Muscle of leg (tissue), 11 donors: ENCODE results near the gene CDC42BPA. TPM values are rescaled to one million over a fixed set of nuclear protein-coding genes. Genes with fewer than 3 reads are reported as not detected.

ENCODE experiments used
- DNase-seq: peaks from one replicate; pipeline ENCODE4 v3.0.0; 2013
- H3K27ac ChIP-seq: one replicate; pipeline ENCODE4 v1.5.1; 2013; ENCODE audit warnings: mild to moderate bottlenecking, low read length, control low read depth
- H3K27me3 ChIP-seq: one replicate; pipeline ENCODE4 v1.6.1; 2013; ENCODE audit warnings: low read length; ENCODE audit not compliant: control insufficient read depth, insufficient read depth
- H3K36me3 ChIP-seq: one replicate; pipeline ENCODE4 v1.6.1; 2013; ENCODE audit warnings: low read length; ENCODE audit not compliant: control insufficient read depth, insufficient read depth
- H3K4me1 ChIP-seq: one replicate; pipeline ENCODE4 v1.6.1; 2013; ENCODE audit warnings: low read length; ENCODE audit not compliant: control insufficient read depth, insufficient read depth
- H3K4me3 ChIP-seq: one replicate; pipeline ENCODE4 v1.5.1; 2013; ENCODE audit warnings: low read length, control low read depth
- H3K9me3 ChIP-seq: replicated peaks from 2 replicates; pipeline ENCODE4 v1.6.1; 2013; ENCODE audit warnings: low read depth, low read length; ENCODE audit not compliant: control insufficient read depth
- WGBS: methylation state at CpG from one replicate; pipeline ENCODE4 v1.1.5; 2013; ENCODE audit warnings: missing lambda C conversion rate; ENCODE audit not compliant: insufficient coverage; 5-methylcytosine and 5-hydroxymethylcytosine counted together
- polyA plus RNA-seq, 8 donors: library from polyadenylated mRNA; unstranded; fragments of 120-200 nt; gene quantifications; one replicate each; pipeline versions ENCODE4 v1.2.1 to v1.2.3, GENCODE V29; 2013; ENCODE audit warnings: inconsistent platforms in 1 of 8, low replicate concordance in 1 of 8; ENCODE audit not compliant: insufficient read length in 8 of 8, insufficient read depth in 1 of 8
- total RNA-seq: library from RNA; stranded (reverse); fragments of 120-200 nt; gene quantifications from one replicate; pipeline ENCODE4 v1.2.4, GENCODE V29; 2013

The CDC42BPA gene
- total and polyA plus RNA-seq, 9 donors, result 22.0 to 38.2 (median 29.3) TPM

DNA sequence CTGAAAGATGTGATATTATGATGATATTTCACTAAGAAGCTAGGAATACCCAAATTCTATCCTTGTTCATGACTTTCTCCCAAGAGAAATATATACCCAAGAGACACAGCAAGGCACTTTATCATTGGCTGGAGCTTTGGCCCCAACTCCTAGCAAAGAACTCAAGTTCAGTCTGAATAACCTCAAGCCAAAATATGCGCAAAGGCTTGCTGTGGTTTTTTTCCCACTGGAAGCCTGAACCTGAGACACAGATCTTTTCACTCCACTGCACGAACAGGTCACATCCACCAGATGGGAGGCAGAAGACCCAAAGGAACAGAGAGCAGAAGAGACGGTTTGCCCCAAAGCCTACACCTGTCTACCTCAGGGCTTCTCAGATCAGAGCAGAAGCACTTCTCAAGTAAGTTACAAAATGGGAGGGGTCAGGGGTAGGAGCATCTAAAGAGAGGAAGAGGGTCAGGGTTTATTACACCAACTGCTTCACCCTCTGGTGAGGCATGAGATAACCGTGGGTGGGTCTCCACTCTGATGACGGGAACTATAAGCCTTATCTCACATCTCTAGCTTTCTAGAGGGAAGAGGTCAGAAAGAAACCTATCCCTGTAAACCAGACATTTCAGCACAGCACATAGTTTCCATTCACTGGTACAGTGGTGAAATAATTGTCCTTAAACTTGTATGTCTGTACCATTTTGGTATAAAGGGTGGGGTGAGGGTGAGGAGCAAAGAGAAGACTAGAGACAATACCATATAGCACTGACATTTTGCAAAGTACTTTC, 17.1 kb upstream of the CDC42BPA start:
- H3K27me3 ChIP-seq, result no peaks in the 10 kb centered on the region
- peaks cover 10% of the 10 kb centered on the region for H3K9me3 ChIP-seq
- H3K4me1 ChIP-seq, result no peaks in the 10 kb centered on the region
- H3K27ac ChIP-seq, result no peak overlapping the region
- no peak overlapping the region for H3K4me3 ChIP-seq
- no peaks in the 10 kb centered on the region for H3K36me3 ChIP-seq
- DNase-seq, result no peak
- 100% methylated on average over 2 of the region's 5 CpGs for WGBS

DNA sequence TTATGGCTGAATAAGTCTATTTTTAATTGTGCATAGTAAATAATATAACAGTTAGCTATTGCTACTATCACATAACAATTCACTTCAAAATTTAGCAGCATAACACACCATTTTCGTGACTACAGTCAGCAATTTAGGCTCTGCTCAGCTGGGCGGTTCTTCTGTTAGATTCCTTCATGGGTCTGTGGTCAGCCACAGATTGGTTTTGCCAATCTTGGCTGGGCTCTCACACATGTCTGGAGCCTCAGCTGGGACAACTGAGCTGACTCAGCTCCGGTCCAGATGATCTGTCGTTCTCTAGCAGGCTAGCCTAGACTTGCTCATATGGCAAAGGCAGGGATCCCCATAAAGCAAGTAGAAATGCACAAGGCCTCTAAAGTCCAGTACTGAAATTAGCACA, 15.1 kb upstream of the CDC42BPA start:
- Histone ChIP-seq H3K36me3 (no peaks in the 10 kb centered on the region), H3K27me3 (no peaks in the 10 kb centered on the region), H3K4me3 (no peak overlapping the region), H3K27ac (no peak overlapping the region), H3K4me1 (no peaks in the 10 kb centered on the region), H3K9me3 (peaks cover 8% of the 10 kb centered on the region)
- 88% methylated on average over 3 of the region's 4 CpGs for WGBS
- DNase-seq, result no peak

- H3K36me3 ChIP-seq, result no peaks in the 10 kb centered on the region
- no CpG with 5 or more reads among the region's 8 CpGs for WGBS
- H3K9me3 ChIP-seq, result peaks cover 8% of the 10 kb centered on the region
- peak; percentile 81 for DNase-seq
- H3K27me3 ChIP-seq, result no peaks in the 10 kb centered on the region
- peak overlapping the region; percentile 51 for H3K27ac ChIP-seq
- H3K4me3 ChIP-seq, result no peak overlapping the region
- no peaks in the 10 kb centered on the region for H3K4me1 ChIP-seq
Observed at GRCh38 chr1:227330279-227331076, 12.2 kb upstream of the CDC42BPA start.

DNA sequence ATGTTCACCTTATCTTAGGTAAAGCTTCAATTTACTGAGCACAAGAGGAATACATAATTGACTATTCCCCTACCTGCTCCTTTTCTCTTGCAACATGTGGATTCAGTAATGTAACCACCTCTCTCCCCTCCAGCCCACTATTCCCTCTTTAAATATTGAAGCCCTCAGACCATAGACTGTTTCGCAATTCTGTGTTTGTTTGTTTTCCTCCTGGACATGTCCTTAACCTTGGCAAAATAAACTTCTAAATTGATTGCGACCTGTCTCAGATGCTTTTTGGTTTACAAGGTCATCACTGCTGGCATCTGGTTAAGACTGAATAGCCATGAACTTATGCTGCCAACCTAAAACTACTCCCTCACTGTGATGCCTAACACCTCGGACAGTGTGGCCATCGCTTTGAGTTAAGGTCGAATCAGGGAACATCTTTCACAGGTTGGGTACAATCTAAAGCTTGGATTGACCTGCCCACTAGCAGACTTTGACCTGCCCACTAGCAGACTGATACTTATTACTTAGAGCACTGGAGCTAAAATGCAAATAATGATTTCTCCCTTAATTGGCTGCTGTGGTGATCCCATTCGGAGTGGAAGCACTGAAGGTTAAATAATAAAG, 10.2 kb upstream of the CDC42BPA start:
- Histone ChIP-seq H3K9me3 (peaks cover 4% of the 10 kb centered on the region), H3K27ac (no peak overlapping the region), H3K4me3 (no peak overlapping the region), H3K36me3 (no peaks in the 10 kb centered on the region), H3K27me3 (no peaks in the 10 kb centered on the region), H3K4me1 (no peaks in the 10 kb centered on the region)
- no peak for DNase-seq
- 96% methylated on average over 2 of the region's 6 CpGs for WGBS

GRCh38 chr1:227325156-227325555, 6.9 kb upstream of the CDC42BPA start:
- no peak for DNase-seq
- Histone ChIP-seq H3K27me3 (peaks cover 4% of the 10 kb centered on the region), H3K9me3 (no peaks in the 10 kb centered on the region), H3K27ac (no peak overlapping the region), H3K4me3 (no peak overlapping the region), H3K4me1 (no peaks in the 10 kb centered on the region), H3K36me3 (no peaks in the 10 kb centered on the region)
- WGBS, result 83% methylated on average over 2 of the region's 3 CpGs

GRCh38 chr1:227323967-227324268, 5.6 kb upstream of the CDC42BPA start:
- Histone ChIP-seq H3K27me3 (peaks cover 4% of the 10 kb centered on the region), H3K36me3 (no peaks in the 10 kb centered on the region), H3K9me3 (no peaks in the 10 kb centered on the region), H3K27ac (no peak overlapping the region), H3K4me3 (no peak overlapping the region), H3K4me1 (peaks cover 2% of the 10 kb centered on the region)
- DNase-seq, result no peak

GRCh38 chr1:227323171-227323966, 5.1 kb upstream of the CDC42BPA start:
- Histone ChIP-seq H3K4me1 (peaks cover 2% of the 10 kb centered on the region), H3K27ac (no peak overlapping the region), H3K9me3 (no peaks in the 10 kb centered on the region), H3K27me3 (peaks cover 4% of the 10 kb centered on the region), H3K4me3 (no peak overlapping the region), H3K36me3 (no peaks in the 10 kb centered on the region)
- no peak for DNase-seq
- WGBS, result 82% methylated on average over 6 of the region's 9 CpGs

- DNase-seq, result no peak
- WGBS, result 78% methylated on average over 3 of the region's 4 CpGs
- peaks cover 2% of the 10 kb centered on the region for H3K4me1 ChIP-seq
- peaks cover 4% of the 10 kb centered on the region for H3K27me3 ChIP-seq
- no peaks in the 10 kb centered on the region for H3K36me3 ChIP-seq
- no peaks in the 10 kb centered on the region for H3K9me3 ChIP-seq
- no peak overlapping the region for H3K4me3 ChIP-seq
- H3K27ac ChIP-seq, result no peak overlapping the region
Observed at GRCh38 chr1:227322376-227322775, 4.1 kb upstream of the CDC42BPA start.

DNA sequence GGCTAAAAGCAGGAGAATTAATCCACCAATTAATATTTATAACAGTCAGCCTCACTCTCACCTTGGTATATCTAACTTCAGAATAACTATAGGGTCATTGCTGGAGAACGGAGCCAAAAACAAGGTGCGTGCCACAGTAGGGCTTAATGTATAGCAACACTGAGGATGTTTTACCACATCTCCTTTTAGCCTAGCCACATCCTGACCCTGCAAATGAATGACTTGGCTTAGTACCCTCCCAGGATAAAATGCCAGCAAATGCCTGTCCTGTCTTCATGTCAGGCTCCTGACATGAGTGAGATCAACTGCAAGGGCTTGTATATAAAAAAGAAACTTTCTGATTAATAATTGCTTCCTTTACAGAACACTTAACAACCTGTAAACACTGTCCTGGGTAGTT, 2.7 kb upstream of the CDC42BPA start:
- no peaks in the 10 kb centered on the region for H3K9me3 ChIP-seq
- peaks cover 4% of the 10 kb centered on the region for H3K27me3 ChIP-seq
- no peak overlapping the region for H3K4me3 ChIP-seq
- peaks cover 2% of the 10 kb centered on the region for H3K4me1 ChIP-seq
- DNase-seq, result no peak
- no CpG with 5 or more reads among the region's 2 CpGs for WGBS
- no peak overlapping the region for H3K27ac ChIP-seq
- no peaks in the 10 kb centered on the region for H3K36me3 ChIP-seq

DNA sequence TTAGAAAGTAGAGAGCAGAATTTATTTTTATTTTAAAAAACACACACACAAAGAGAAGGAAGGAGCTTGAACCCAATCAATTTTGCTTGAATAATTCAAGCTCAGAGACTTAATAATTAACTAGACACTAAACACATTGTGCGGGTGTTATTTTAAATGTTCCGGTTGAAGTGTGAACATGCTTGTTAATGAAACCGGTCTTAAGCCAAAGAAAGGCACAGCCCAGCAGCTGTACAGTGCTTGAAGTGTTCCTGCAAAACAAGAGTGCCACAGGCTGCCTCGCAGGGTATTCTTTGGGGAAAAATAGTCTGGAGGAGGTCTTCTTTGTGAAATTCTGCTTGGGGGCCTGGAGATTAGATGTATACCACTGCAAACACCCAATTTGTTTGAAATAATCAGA, 2.2 kb upstream of the CDC42BPA start:
- peaks cover 4% of the 10 kb centered on the region for H3K27me3 ChIP-seq
- no peak overlapping the region for H3K27ac ChIP-seq
- H3K4me1 ChIP-seq, result peaks cover 2% of the 10 kb centered on the region
- WGBS, result 70% methylated on average over 3 of the region's 4 CpGs
- no peaks in the 10 kb centered on the region for H3K9me3 ChIP-seq
- no peak for DNase-seq
- no peaks in the 10 kb centered on the region for H3K36me3 ChIP-seq
- no peak overlapping the region for H3K4me3 ChIP-seq
